Spleen (tissue), 11 donors: ENCODE results near the gene RPRD1A. TPM values are rescaled to one million over a fixed set of nuclear protein-coding genes. Genes with fewer than 3 reads are reported as not detected.

Source experiments
- DNase-seq: peaks from one replicate; pipeline ENCODE4 v3.0.0-alpha.2; 2020
- H3K27ac ChIP-seq, 8 donors: fragments of 200-600 bp; sonication (generic) in 7 of 8; 1 replicate in 4 of 8; 2 replicates in 4 of 8; pipeline versions ENCODE4 v1.5.0 to v1.8.0; 2016 to 2021; ENCODE audit warnings: inconsistent platforms in 4 of 8, mild to moderate bottlenecking in 4 of 8, moderate library complexity in 1 of 8
- H3K27me3 ChIP-seq, 7 donors: fragments of 200-600 bp; sonication (generic) in 6 of 7; replicated peaks in 1 of 7; 1 replicate in 4 of 7; 2 replicates in 3 of 7; pipeline versions ENCODE4 v1.5.0 to v1.8.0; 2016 to 2021; ENCODE audit warnings: inconsistent platforms in 3 of 7, mild to moderate bottlenecking in 1 of 7
- H3K36me3 ChIP-seq, 6 donors: fragments of 200-600 bp; sonication (generic) in 5 of 6; 1 replicate in 4 of 6; 2 replicates in 2 of 6; pipeline versions ENCODE4 v1.5.0 to v1.8.0; 2016 to 2021; ENCODE audit warnings: inconsistent platforms in 2 of 6
- H3K4me1 ChIP-seq, 6 donors: fragments of 200-600 bp; sonication (generic) in 5 of 6; 1 replicate in 3 of 6; 2 replicates in 3 of 6; pipeline versions ENCODE4 v1.5.0 to v1.8.0; 2016 to 2021; ENCODE audit warnings: inconsistent platforms in 3 of 6
- H3K4me3 ChIP-seq, 8 donors: fragments of 200-600 bp; sonication (generic) in 7 of 8; 1 replicate in 4 of 8; 2 replicates in 4 of 8; pipeline versions ENCODE4 v1.5.0 to v1.8.0; 2016 to 2021; ENCODE audit warnings: inconsistent platforms in 4 of 8, mild to moderate bottlenecking in 4 of 8, moderate library complexity in 2 of 8
- H3K9me3 ChIP-seq, 8 donors: fragments of 200-600 bp; sonication (generic) in 7 of 8; 1 replicate in 4 of 8; 2 replicates in 4 of 8; pipeline versions ENCODE4 v1.5.0 to v1.8.0; 2016 to 2021; ENCODE audit warnings: inconsistent platforms in 4 of 8
- CTCF ChIP-seq, 11 experiments: fragments of 200-600 bp in 7 of 11; fragments of 450-650 bp in 4 of 11; sonication (generic) in 4 of 11; IDR thresholded peaks in 8 of 11; conservative IDR thresholded peaks in 3 of 11; 1 replicate in 7 of 11; 2 replicates in 4 of 11; pipeline versions ENCODE4 v1.4.0 to v1.8.0; 2016 to 2021; ENCODE audit warnings: antibody characterized with exemption in 11 of 11, inconsistent platforms in 4 of 11, mild to moderate bottlenecking in 1 of 11
- POLR2A ChIP-seq, 3 donors: fragments of 450-650 bp; IDR thresholded peaks; one replicate each; pipeline ENCODE4 v1.5.1; 2017; ENCODE audit warnings: antibody characterized with exemption in 3 of 3, mild to moderate bottlenecking in 1 of 3
- POLR2AphosphoS5 ChIP-seq, 3 donors: sonication (generic); formaldehyde crosslinking; IDR thresholded peaks; one replicate each; pipeline ENCODE4 v1.5.1; 2017; ENCODE audit warnings: antibody characterized with exemption in 3 of 3
- WGBS, 5 donors: extraction: QIAGEN DNeasy Blood & Tissue Kit in 3 of 5; methylation state at CpG; one replicate each; pipeline versions ENCODE4 v1.1.5 to v1.1.7; 2013 to 2018; 5-methylcytosine and 5-hydroxymethylcytosine counted together
- intact Hi-C: fragments of 100-400 bp; cut with DNase I; formaldehyde crosslinking; loops from one replicate; pipeline ENCODE4 v1.15.0; 2023; ENCODE audit warnings: low total_unique reads
- polyA plus RNA-seq, 3 donors: library from polyadenylated mRNA; stranded (reverse); fragments of 200-250 nt; gene quantifications; one replicate each; pipeline ENCODE4 v1.2.1, GENCODE V29; 2013
- total RNA-seq, 7 donors: library from RNA; depleted of rRNA in 3 of 7; stranded (reverse); fragments of >200 nt in 3 of 7; fragmentation: NEBNext Ultra II Directional in 4 of 7; extraction: Animal tissue kit (Norgen Biotek cat#: 25700) in 4 of 7; gene quantifications; one replicate each; pipeline versions ENCODE4 v1.1.0 to v1.2.1, GENCODE V29; 2016 to 2021
- donor health status: healthy with polysubstance abuse.
- donor health status: DM: no; HTN: no; CAD: no; lungs with moderate emphysema.
- donor health status: DM: no; HTN: no; CAD: no.
- donor health status: Bipolar disorder and iron deficiency.
- donor health status: healthy.
- donor health status: DM: no; HTN: no; CAD: no.
- donor health status: DM: yes; HTN: yes; CAD: no.

RPRD1A gene
- total and polyA plus RNA-seq, 10 donors = 15.8 to 69.3 (median 47.1) TPM

- Histone ChIP-seq H3K4me3 (no peak overlapping the region), H3K9me3 (no peaks in the 10 kb centered on the region), H3K36me3 (no peaks in the 10 kb centered on the region), H3K27me3 (no peaks in the 10 kb centered on the region), H3K4me1 (peaks cover 0 to 85% (median 31%) of the 10 kb centered on the region in 6 donors), H3K27ac (no peak overlapping the region)
- WGBS, 5 donors = 80 to 91% (median 89%) methylated on average over 3 of the region's 3 CpGs
- TF ChIP-seq POLR2AphosphoS5 (IDR thresholded peaks at IDR 0.05) (no peak), POLR2A (IDR thresholded peaks at IDR 0.05) (no peak), CTCF (IDR thresholded peaks at IDR 0.05 in 8 of 11, conservative IDR thresholded peaks at IDR 0.05 in 3 of 11) (no peak)
- DNase-seq = no peak
- intact Hi-C loops = no loop called here
Measured at GRCh38 chr18:36058674-36059073, 8.7 kb downstream of the RPRD1A start.

- Histone ChIP-seq H3K9me3 (peaks cover 0 to 35% (median 22%) of the 10 kb centered on the region in 8 donors), H3K27me3 (no peaks in the 10 kb centered on the region), H3K27ac (no peak overlapping the region), H3K36me3 (peaks cover 0 to 5% (median 0%) of the 10 kb centered on the region in 6 donors), H3K4me3 (no peak overlapping the region), H3K4me1 (peaks cover 0 to 32% (median 2%) of the 10 kb centered on the region in 6 donors)
- intact Hi-C loops = no loop called here
- WGBS, 5 donors = 88 to 93% (median 89%) methylated on average over 3 of the region's 3 CpGs
- no peak for DNase-seq
- no peak for TF ChIP-seq POLR2AphosphoS5 (IDR thresholded peaks at IDR 0.05)
- no peak for TF ChIP-seq CTCF (IDR thresholded peaks at IDR 0.05 in 8 of 11, conservative IDR thresholded peaks at IDR 0.05 in 3 of 11)
- no peak for TF ChIP-seq POLR2A (IDR thresholded peaks at IDR 0.05)
Measured at GRCh38 chr18:36051760-36052159, 15.6 kb downstream of the RPRD1A start.

- Histone ChIP-seq H3K27ac (no peak overlapping the region), H3K4me1 (peaks cover 0 to 41% (median 4%) of the 10 kb centered on the region in 6 donors), H3K36me3 (peaks cover 0 to 5% (median 0%) of the 10 kb centered on the region in 6 donors), H3K27me3 (no peaks in the 10 kb centered on the region), H3K4me3 (no peak overlapping the region), H3K9me3 (peaks cover 0 to 35% (median 22%) of the 10 kb centered on the region in 8 donors)
- no peak for TF ChIP-seq POLR2A (IDR thresholded peaks at IDR 0.05)
- no peak for DNase-seq
- intact Hi-C loops = no loop called here
Measured at GRCh38 chr18:36050479-36050878, 16.9 kb downstream of the RPRD1A start.

GRCh38 chr18:36047521-36047920, 19.8 kb downstream of the RPRD1A start:
- H3K36me3 ChIP-seq = peaks cover 0 to 2% (median 0%) of the 10 kb centered on the region in 6 donors
- no peak overlapping the region for H3K27ac ChIP-seq
- TF ChIP-seq POLR2AphosphoS5 (IDR thresholded peaks at IDR 0.05) (no peak), POLR2A (IDR thresholded peaks at IDR 0.05) (no peak), CTCF (IDR thresholded peaks at IDR 0.05 in 8 of 11, conservative IDR thresholded peaks at IDR 0.05 in 3 of 11) (no peak)
- H3K27me3 ChIP-seq = no peaks in the 10 kb centered on the region
- no peak for DNase-seq
- H3K9me3 ChIP-seq = peaks cover 0 to 33% (median 22%) of the 10 kb centered on the region in 8 donors
- no peak overlapping the region for H3K4me3 ChIP-seq
- intact Hi-C loops = no loop called here
- peaks cover 0 to 51% (median 25%) of the 10 kb centered on the region in 6 donors for H3K4me1 ChIP-seq

- Histone ChIP-seq H3K27ac (no peak overlapping the region), H3K4me3 (no peak overlapping the region), H3K36me3 (no peaks in the 10 kb centered on the region), H3K4me1 (peaks cover 0 to 57% (median 28%) of the 10 kb centered on the region in 6 donors), H3K27me3 (no peaks in the 10 kb centered on the region), H3K9me3 (peaks cover 0 to 28% (median 18%) of the 10 kb centered on the region in 8 donors)
- intact Hi-C loops = no loop called here
- WGBS, 5 donors = 95 to 99% (median 98%) methylated on average over 3 of the region's 3 CpGs
- no peak for DNase-seq
- TF ChIP-seq POLR2AphosphoS5 (IDR thresholded peaks at IDR 0.05) = no peak
- TF ChIP-seq CTCF (IDR thresholded peaks at IDR 0.05 in 8 of 11, conservative IDR thresholded peaks at IDR 0.05 in 3 of 11) = no peak
- TF ChIP-seq POLR2A (IDR thresholded peaks at IDR 0.05) = no peak
Measured at GRCh38 chr18:36046898-36047297, 20.5 kb downstream of the RPRD1A start.
